Sigmoid colon (tissue), 7 donors: ENCODE results near the gene CRYBG3. TPM values are rescaled to one million over a fixed set of nuclear protein-coding genes. Genes with fewer than 3 reads are reported as not detected.

Experiments used
- DNase-seq: peaks from one replicate; pipeline ENCODE4 v3.0.0-alpha.2; 2019
- H3K27ac ChIP-seq, 4 donors: fragments of 200-600 bp; sonication (generic); one replicate each; pipeline ENCODE4 v1.5.1; 2016 to 2019; ENCODE audit warnings: mild to moderate bottlenecking in 1 of 4
- H3K27me3 ChIP-seq, 3 donors: fragments of 200-600 bp; sonication (generic); one replicate each; pipeline ENCODE4 v1.5.1; 2019; ENCODE audit warnings: mild to moderate bottlenecking in 1 of 3
- H3K36me3 ChIP-seq, 4 donors: fragments of 200-600 bp; sonication (generic); one replicate each; pipeline ENCODE4 v1.5.1; 2016 to 2019
- H3K4me1 ChIP-seq, 4 donors: fragments of 200-600 bp; sonication (generic); one replicate each; pipeline ENCODE4 v1.5.1; 2017 to 2019
- H3K4me3 ChIP-seq, 4 donors: fragments of 200-600 bp; sonication (generic); one replicate each; pipeline ENCODE4 v1.5.1; 2017 to 2019; ENCODE audit warnings: mild to moderate bottlenecking in 2 of 4, moderate library complexity in 1 of 4
- H3K9me3 ChIP-seq, 4 donors: fragments of 200-600 bp in 3 of 4; sonication (generic) in 3 of 4; one replicate each; pipeline versions ENCODE4 v1.5.1 to v1.6.1; 2013 to 2019
- CTCF ChIP-seq, 4 experiments: fragments of 450-650 bp in 3 of 4; fragments of 200-600 bp in 1 of 4; IDR thresholded peaks; one replicate each; pipeline ENCODE4 v1.5.1; 2016 to 2019; ENCODE audit warnings: antibody characterized with exemption in 4 of 4, mild to moderate bottlenecking in 3 of 4, moderate library complexity in 2 of 4
- EP300 ChIP-seq, 4 donors: sonication (generic); formaldehyde crosslinking; IDR thresholded peaks; one replicate each; pipeline ENCODE4 v1.6.1; 2017; ENCODE audit warnings: antibody characterized with exemption in 4 of 4
- POLR2A ChIP-seq, 2 donors: fragments of 450-650 bp; IDR thresholded peaks; one replicate each; pipeline ENCODE4 v1.6.1; 2016; ENCODE audit warnings: antibody characterized with exemption in 2 of 2, mild to moderate bottlenecking in 2 of 2, moderate library complexity in 2 of 2
- POLR2AphosphoS5 ChIP-seq, 4 donors: sonication (generic); formaldehyde crosslinking; IDR thresholded peaks; one replicate each; pipeline ENCODE4 v1.6.1; 2017; ENCODE audit warnings: antibody characterized with exemption in 4 of 4
- WGBS, 2 donors: extraction: QIAGEN DNeasy Blood & Tissue Kit; methylation state at CpG; one replicate each; pipeline ENCODE4 v1.1.7; 2013; 5-methylcytosine and 5-hydroxymethylcytosine counted together
- intact Hi-C: fragments of 100-400 bp; cut with DNase I; formaldehyde crosslinking; loops from one replicate; pipeline ENCODE4 v1.15.1; 2023
- polyA plus RNA-seq, 3 donors: library from polyadenylated mRNA; stranded (reverse); fragments of 200-250 nt; gene quantifications; one replicate each; pipeline ENCODE4 v1.2.3, GENCODE V29; 2013
- total RNA-seq, 4 donors: library from RNA; depleted of rRNA; stranded (reverse); fragments of >200 nt; gene quantifications; one replicate each; pipeline ENCODE4 v1.1.0, GENCODE V29; 2016
- donor health status: healthy with polysubstance abuse.
- donor health status: Bipolar disorder and iron deficiency.
- donor health status: healthy.

CRYBG3 gene
- total and polyA plus RNA-seq, 7 donors: 3.0 to 60.2 (median 37.8) TPM

DNA sequence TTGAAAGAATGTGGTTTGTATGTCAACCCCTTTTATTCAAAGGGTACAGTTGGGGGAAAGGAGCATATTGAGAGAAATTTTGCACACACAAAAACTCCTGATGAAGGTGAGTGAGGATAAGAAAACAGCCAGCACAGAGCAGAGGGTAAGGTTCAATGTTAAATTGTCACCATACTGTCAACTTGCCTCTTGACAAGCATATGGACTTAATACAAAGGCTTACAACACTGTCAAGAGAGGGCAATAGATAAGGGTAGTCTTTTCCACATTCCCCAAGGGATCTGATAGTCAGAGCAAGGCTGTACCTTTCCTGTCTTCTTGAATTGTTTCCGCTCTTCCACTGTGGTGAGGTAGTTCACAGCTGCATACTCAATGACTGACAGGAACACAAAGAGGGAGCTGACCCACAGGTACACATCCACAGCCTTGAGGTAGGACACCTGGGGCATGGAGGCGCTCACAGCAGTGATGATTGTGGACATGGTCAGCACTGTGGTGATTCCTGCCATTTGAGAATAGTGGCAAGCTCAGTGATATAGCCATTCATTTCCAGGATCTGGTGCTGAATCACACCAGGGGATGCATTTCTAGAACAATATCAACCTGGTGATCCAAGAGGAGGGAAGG is 170.8 kb downstream of the CRYBG3 start:
- 91 to 94% methylated on average over 2 of the region's 2 CpGs for WGBS, 2 donors
- H3K9me3 ChIP-seq: no peaks in the 10 kb centered on the region
- TF ChIP-seq POLR2A (IDR thresholded peaks at IDR 0.05): no peak
- TF ChIP-seq POLR2AphosphoS5 (IDR thresholded peaks at IDR 0.05): no peak
- no peak for TF ChIP-seq EP300 (IDR thresholded peaks at IDR 0.05)
- TF ChIP-seq CTCF (IDR thresholded peaks at IDR 0.05): no peak
- H3K27ac ChIP-seq: no peak overlapping the region
- DNase-seq: no peak
- H3K4me3 ChIP-seq: no peak overlapping the region
- H3K27me3 ChIP-seq: no peaks in the 10 kb centered on the region
- intact Hi-C loops: no loop called here
- no peaks in the 10 kb centered on the region for H3K36me3 ChIP-seq
- peaks cover 0 to 13% (median 8%) of the 10 kb centered on the region in 4 donors for H3K4me1 ChIP-seq

GRCh38 chr3:97993526-97993925 is 171.7 kb downstream of the CRYBG3 start:
- no peak overlapping the region for H3K27ac ChIP-seq
- no peaks in the 10 kb centered on the region for H3K9me3 ChIP-seq
- H3K4me3 ChIP-seq: no peak overlapping the region
- DNase-seq: no peak
- intact Hi-C loops: no loop called here
- peaks cover 0 to 13% (median 8%) of the 10 kb centered on the region in 4 donors for H3K4me1 ChIP-seq
- 81 to 87% methylated on average over 2 of the region's 2 CpGs for WGBS, 2 donors
- no peaks in the 10 kb centered on the region for H3K36me3 ChIP-seq
- no peaks in the 10 kb centered on the region for H3K27me3 ChIP-seq
- TF ChIP-seq POLR2AphosphoS5 (IDR thresholded peaks at IDR 0.05) (no peak), CTCF (IDR thresholded peaks at IDR 0.05) (no peak), EP300 (IDR thresholded peaks at IDR 0.05) (no peak), POLR2A (IDR thresholded peaks at IDR 0.05) (no peak)

DNA sequence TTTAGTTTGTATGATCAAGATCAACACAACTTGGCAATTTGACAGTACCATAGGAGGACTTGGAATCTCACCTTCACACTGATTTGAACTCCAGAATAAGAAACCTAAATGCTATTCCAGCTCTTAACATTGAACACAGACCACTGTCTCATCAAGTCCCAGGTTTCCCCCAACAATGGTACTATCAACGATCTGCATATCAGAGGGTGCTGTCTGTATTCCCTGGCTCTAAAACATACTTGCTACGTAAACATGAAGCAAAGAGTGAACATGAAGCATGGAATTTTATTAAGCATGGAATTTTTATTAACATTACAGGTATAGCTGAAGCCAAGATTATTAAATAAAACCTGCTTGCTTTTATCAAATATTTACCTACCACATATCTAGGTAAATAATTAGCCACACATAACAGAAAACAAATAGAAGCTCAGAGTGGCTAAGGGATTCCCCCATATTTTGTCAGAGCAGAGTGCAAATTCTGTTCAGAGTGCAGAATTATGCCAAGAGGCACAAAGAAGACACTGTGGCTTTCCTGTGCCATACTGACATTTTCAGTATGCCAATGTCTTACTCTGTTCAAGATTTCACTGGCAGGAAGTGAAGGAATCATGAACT is 172.6 kb downstream of the CRYBG3 start:
- Histone ChIP-seq H3K36me3 (no peaks in the 10 kb centered on the region), H3K4me3 (no peak overlapping the region), H3K27me3 (no peaks in the 10 kb centered on the region), H3K9me3 (no peaks in the 10 kb centered on the region), H3K4me1 (peaks cover 0 to 13% (median 8%) of the 10 kb centered on the region in 4 donors), H3K27ac (no peak overlapping the region)
- 52 to 83% methylated on average over 2 of the region's 2 CpGs for WGBS, 2 donors
- DNase-seq: no peak
- TF ChIP-seq EP300 (IDR thresholded peaks at IDR 0.05): no peak
- TF ChIP-seq POLR2AphosphoS5 (IDR thresholded peaks at IDR 0.05): no peak
- TF ChIP-seq POLR2A (IDR thresholded peaks at IDR 0.05): no peak
- no peak for TF ChIP-seq CTCF (IDR thresholded peaks at IDR 0.05)
- intact Hi-C loops: no loop called here

Other genes with a start within 250 kb of the CRYBG3 start
- 10 to 100 TPM in 2 of 4 donors, 1 to 10 TPM in 2; 8.6 to 11.1 (median 9.9) TPM for gene ARL6, start 57.3 kb upstream of the CRYBG3 start, total RNA-seq
- 1 to 10 TPM in 2 of 3 donors, under 1 TPM in 1; 0.69 to 1.8 (median 1.2) TPM for gene ARL6, start 57.3 kb upstream of the CRYBG3 start, polyA plus RNA-seq
- 10 to 100 TPM; 16.8 to 23.5 (median 21.0) TPM for gene RIOX2, start 150.4 kb downstream of the CRYBG3 start, total RNA-seq
- 10 to 100 TPM in 2 of 3 donors, 1 to 10 TPM in 1; 9.0 to 16.6 (median 15.3) TPM for gene RIOX2, start 150.4 kb downstream of the CRYBG3 start, polyA plus RNA-seq
- gene GABRR3, start 213.3 kb downstream of the CRYBG3 start, total RNA-seq: not detected
- gene GABRR3, start 213.3 kb downstream of the CRYBG3 start, polyA plus RNA-seq: not detected